ENCODE results near the gene IL23R.

DNA sequence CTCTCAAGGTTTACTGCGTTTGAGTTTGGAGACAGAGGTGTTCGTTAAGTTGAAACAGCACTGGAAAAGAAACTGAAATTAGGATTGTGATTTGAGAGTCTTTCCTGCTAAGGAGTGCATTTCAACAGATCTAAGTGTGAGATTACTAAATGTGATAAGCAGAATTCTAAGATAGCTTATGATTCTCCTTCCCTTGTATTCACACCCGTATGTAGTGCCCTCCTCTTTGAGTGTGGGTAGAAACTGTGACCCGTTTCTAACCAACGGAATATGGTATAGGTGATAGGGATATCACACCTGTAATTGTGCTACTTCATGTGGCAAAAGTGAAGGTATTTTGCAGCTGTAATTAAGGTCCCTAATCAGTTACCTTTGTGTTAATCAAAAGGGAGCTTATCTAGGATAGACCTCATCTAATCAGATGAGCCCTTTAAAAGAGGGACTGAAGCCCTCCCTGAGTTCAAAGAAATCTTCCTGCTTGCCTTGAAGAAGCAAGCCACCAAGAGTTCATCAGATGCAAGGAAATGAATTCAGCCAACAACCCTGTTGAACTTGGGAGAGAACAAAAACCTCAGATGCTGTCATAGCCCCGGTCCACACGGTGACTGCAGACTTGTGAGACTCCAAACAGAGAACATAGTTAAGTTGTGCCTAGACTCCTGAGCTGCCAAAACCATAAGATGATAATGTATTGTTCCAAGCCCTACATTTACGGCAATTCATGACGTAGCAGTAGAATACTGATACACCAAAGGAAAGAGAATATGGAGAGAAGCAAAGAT lies 128.8 kb downstream of the IL23R start:
- no peak for TF ChIP-seq EZH2 (IDR thresholded peaks at IDR 0.05; ENCODE audit: borderline replicate concordance, insufficient read depth, low read depth, low read length, poor library complexity, severe bottlenecking)
- TF ChIP-seq, protein P1, sequence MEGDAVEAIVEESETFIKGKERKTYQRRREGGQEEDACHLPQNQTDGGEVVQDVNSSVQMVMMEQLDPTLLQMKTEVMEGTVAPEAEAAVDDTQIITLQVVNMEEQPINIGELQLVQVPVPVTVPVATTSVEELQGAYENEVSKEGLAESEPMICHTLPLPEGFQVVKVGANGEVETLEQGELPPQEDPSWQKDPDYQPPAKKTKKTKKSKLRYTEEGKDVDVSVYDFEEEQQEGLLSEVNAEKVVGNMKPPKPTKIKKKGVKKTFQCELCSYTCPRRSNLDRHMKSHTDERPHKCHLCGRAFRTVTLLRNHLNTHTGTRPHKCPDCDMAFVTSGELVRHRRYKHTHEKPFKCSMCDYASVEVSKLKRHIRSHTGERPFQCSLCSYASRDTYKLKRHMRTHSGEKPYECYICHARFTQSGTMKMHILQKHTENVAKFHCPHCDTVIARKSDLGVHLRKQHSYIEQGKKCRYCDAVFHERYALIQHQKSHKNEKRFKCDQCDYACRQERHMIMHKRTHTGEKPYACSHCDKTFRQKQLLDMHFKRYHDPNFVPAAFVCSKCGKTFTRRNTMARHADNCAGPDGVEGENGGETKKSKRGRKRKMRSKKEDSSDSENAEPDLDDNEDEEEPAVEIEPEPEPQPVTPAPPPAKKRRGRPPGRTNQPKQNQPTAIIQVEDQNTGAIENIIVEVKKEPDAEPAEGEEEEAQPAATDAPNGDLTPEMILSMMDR (IDR thresholded peaks at IDR 0.05) = no peak
